Renal cortex interstitium (tissue), 11 donors: ENCODE results near the gene C5AR2. TPM values are rescaled to one million over a fixed set of nuclear protein-coding genes. Genes with fewer than 3 reads are reported as not detected.
A peak's percentile ranks its signal among the peaks of the same experiment; 100 is the strongest.
"Not testable (repeated sequence)": the region's sequence is repeated elsewhere in the genome, so short reads cannot be mapped to it uniquely, and the experiment has no call there.

Source experiments
- DNase-seq, 11 donors: peaks; one replicate each; pipeline ENCODE4 v3.0.0-alpha.2; 2013; ENCODE audit warnings: low read depth in 9 of 11, low spot score in 4 of 11; ENCODE audit errors: extremely low read depth in 1 of 11
- polyA plus RNA-seq, 3 donors: library from polyadenylated mRNA; unstranded; fragments of 120-200 nt; gene quantifications; one replicate each; pipeline ENCODE4 v1.2.1, GENCODE V29; 2013; ENCODE audit not compliant: insufficient read length in 3 of 3

The C5AR2 gene
- polyA plus RNA-seq, 3 donors = 0.23 to 0.42 (median 0.29) TPM

DNA sequence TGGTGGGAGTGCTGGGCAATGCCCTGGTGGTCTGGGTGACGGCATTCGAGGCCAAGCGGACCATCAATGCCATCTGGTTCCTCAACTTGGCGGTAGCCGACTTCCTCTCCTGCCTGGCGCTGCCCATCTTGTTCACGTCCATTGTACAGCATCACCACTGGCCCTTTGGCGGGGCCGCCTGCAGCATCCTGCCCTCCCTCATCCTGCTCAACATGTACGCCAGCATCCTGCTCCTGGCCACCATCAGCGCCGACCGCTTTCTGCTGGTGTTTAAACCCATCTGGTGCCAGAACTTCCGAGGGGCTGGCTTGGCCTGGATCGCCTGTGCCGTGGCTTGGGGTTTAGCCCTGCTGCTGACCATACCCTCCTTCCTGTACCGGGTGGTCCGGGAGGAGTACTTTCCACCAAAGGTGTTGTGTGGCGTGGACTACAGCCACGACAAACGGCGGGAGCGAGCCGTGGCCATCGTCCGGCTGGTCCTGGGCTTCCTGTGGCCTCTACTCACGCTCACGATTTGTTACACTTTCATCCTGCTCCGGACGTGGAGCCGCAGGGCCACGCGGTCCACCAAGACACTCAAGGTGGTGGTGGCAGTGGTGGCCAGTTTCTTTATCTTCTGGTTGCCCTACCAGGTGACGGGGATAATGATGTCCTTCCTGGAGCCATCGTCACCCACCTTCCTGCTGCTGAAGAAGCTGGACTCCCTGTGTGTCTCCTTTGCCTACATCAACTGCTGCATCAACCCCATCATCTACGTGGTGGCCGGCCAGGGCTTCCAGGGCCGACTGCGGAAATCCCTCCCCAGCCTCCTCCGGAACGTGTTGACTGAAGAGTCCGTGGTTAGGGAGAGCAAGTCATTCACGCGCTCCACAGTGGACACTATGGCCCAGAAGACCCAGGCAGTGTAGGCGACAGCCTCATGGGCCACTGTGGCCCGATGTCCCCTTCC is 11.8 kb upstream of the C5AR2 start:
- no peak for DNase-seq

DNA sequence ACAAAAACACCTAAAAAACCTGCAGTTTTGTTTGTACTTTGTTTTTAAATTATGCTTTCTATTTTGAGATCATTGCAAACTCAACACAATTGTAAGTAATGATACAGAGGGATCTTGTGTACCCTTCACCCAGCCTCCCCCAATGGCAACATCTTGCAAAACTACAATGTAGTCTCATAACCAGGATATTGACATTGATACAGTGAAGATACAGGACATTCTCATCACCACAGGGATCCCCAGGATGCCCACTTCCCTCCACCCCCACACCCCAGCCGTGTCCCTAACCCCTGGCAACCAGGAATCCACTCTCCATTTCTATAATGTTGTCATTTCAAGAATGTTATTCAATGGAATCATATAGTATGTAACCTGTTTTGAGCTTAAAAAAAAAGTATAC is 10.3 kb upstream of the C5AR2 start:
- DNase-seq = no peak

DNA sequence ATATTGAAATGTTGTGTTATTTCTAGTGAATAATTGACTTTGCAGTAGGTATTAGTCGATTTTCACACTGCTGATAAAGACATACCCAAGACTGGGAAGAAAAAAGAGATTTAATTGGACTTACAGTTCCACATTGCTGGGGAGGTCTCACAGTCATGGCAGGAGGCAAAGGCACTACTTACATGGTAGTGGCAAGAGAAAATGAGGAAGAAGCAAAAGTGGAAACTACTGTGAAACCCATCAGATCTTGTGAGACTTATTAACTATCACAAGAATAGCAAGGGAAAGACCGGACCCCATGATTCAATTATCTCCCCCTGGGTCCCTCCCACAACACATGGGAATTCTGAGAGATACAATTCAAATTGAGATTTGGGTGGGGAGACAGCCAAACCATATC is 9.9 kb upstream of the C5AR2 start:
- DNase-seq = no peak

DNA sequence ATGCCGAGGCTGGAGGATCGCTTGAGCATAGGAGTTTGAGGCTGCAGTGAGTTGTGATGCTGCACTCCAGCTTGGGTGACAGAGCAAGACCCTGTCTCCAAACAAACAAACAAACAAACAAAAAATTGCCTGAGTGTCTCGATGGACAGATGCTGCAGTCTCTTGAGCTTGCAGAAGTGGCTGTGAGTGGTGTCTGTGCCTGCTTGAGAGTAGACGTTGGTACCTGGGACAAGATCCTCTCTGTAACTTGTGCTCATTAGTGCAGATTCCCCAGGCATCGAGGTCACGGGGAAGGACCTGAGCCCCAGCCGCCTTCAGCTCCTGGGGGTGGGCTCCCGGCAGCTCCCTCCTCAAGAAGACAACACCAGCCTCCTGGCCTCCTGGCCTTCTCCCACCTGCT is 8.6 kb upstream of the C5AR2 start:
- DNase-seq = no peak

DNA sequence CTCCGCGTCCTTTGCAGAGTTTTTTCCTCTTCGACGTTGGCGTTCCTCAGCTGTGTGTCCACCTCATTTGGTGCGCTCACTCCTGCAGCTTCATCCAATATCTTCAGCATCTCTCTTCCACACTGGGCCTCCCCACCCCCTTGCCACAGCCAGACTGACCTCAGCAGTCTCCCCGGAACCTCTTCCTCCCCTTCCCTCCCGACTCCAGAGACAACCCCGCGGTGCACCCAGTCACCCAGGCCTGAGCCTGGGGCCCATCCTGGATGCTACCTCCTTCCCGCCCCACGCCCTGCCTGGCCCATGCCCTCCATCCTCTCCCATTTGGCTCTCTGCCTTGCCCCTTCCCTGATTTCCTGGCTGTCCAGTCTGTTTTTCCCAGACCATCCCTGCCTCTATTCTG is 8.1 kb upstream of the C5AR2 start:
- no peak for DNase-seq

DNA sequence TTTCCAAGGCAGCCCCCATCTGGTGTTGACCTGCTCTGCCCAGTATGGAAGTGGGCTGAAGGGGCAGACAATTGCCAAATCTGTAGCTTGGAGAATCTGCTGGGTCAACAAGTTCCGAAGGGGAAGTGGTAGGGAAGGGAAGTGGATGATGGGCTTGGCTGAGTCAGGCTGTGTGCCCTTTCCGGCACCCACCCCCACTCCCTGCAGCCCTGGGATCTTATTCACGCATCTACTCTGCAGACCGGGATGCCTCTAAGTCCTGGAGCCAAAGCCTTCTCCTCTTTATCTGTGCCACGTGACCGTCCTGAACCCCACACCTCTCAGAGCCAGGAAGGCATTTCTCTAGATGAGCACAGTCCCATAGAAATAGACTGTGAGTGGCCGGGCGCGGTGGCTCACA is 7.5 kb upstream of the C5AR2 start:
- DNase-seq = no peak

DNA sequence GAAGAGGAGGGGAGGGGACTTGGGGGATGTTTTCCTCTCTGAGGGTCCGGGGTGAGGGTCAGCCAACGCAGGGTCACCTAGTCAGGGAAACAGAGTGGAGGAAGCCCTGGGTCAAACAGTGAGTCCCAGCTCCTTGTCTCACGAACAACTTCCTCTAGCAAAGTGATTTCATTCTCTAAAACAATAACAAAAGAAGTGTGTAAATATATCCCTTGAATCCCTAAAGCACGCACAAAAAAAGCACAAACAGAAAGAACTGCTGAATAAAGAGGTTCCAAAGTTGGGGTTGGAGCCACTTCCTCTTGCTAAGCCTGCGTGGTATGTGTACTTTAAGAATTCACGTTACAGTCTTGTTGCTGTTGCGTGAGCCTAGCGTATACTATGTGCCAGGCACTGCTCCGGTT is 1.5 kb upstream of the C5AR2 start:
- no peak for DNase-seq

DNA sequence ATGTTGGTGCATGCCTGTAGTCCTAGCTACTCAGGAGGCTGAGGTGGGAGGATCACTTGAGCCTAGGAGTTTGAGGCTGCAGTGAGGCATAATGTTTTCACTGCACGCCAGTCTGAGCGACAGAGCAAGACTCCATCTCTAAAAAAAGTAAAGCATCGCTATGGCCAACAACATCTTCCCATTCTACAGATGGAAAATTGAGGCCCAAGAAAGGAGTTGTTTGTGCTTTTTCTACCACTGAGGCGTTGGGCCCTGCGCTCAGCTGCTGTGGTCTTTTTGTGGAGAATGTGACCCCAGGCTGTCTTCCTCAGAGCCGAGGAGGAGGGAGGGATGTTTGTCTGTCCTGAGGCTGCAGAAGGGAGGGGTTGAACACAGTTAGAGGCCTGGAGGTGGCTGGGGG is 485 bp upstream of the C5AR2 start:
- DNase-seq = no peak

DNA sequence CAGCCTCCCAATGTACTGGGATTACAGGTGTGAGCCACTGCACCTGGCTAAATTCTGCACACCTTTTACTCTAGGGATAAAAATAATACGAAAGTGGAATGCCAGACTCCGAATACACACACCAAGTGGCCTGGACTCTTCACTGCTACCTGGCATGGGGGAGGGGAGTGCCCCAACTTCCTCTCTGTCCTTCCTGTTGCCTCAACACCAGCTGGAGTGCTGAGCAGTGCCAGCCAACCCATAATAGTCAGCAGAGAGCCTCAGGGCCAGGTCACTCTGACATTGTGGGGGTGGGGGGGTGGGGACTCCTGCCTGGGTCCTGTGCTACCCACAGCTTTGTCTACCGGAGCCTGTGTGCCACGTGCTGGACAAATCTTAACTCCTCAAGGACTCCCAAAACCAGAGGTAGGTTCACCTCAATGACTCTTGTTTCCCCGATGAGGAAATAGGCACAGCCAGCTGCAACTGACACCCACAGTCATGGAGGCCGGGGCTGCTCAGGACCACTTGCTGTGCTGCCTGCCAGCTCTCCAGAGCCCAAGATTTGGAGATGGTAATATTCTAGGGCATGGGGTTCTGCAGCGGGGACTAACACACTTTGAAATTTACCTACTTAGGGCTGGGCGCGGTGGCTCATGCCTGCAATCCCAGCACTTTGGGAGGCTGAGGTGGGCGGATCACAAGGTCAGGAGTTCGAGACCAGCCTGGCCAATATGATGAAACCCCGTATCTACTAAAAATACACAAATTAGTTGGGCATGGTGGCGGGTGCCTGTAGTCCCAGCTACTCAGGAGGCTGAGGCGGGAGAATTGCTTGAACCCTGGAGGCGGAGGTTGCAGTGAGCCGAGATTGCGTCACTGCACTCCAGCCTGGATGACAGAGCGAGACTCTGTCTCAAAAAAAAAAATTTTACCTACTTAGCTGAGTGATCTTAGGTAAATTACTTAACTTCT is 5.1 kb downstream of the C5AR2 start:
- not testable (repeated sequence) for DNase-seq

DNA sequence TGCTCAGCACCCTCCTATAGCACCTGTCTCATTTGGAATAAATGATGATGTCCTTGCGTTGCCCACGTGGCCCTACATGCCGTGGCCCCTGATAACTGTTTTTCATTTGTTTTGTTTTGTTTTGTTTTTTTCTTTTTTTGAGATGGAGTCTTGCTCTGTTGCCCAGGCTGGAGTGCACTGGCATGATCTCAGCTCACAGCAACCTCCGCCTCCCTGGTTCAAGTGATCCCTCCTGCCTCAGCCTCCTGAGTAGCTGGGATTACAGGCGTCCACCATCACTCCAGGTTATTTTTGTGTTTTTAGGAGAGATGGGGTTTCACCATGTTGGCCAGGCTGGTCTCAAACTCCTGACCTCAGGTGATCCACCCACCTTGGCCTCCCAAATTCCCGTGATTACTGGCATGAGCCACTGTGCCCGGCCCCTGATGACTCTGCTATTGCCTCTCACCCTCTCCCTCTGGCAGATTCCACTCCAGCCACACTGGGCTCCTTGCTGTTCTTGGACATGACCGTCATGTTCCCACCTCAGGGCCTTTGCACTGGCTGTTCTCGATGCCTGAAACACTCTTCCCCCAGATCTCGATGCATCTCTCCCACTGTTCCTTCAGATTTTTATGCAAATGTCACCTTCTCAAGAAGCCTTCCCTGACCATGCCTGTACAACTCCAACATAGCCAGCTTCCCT is 7.4 kb downstream of the C5AR2 start:
- DNase-seq = no peak

DNA sequence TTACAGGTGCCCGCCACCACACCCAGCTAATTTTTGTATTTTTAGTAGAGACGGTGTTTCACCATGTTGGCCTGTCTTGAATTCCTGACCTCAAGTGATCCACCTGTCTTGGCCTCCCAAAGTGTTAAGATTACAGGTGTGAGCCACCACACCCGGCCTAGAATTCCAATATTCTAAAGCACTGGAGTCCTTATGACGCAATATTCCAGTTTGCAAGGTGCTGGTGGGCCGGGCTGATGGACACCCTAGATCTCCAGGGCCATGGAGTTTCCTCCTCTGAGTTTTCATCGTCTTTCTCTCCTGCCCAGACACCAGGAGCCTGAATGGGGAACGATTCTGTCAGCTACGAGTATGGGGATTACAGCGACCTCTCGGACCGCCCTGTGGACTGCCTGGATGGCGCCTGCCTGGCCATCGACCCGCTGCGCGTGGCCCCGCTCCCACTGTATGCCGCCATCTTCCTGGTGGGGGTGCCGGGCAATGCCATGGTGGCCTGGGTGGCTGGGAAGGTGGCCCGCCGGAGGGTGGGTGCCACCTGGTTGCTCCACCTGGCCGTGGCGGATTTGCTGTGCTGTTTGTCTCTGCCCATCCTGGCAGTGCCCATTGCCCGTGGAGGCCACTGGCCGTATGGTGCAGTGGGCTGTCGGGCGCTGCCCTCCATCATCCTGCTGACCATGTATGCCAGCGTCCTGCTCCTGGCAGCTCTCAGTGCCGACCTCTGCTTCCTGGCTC is 8.7 kb downstream of the C5AR2 start:
- DNase-seq = no peak

DNA sequence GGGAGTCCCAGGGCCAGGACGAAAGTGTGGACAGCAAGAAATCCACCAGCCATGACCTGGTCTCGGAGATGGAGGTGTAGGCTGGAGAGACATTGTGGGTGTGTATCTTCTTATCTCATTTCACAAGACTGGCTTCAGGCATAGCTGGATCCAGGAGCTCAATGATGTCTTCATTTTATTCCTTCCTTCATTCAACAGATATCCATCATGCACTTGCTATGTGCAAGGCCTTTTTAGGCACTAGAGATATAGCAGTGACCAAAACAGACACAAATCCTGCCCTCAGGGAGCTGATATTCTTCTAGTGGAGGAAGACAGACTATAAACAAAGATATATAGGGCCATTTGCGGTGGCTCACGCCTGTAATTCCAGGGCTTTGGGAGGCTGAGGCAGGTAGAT is 9.8 kb downstream of the C5AR2 start:
- no peak for DNase-seq

DNA sequence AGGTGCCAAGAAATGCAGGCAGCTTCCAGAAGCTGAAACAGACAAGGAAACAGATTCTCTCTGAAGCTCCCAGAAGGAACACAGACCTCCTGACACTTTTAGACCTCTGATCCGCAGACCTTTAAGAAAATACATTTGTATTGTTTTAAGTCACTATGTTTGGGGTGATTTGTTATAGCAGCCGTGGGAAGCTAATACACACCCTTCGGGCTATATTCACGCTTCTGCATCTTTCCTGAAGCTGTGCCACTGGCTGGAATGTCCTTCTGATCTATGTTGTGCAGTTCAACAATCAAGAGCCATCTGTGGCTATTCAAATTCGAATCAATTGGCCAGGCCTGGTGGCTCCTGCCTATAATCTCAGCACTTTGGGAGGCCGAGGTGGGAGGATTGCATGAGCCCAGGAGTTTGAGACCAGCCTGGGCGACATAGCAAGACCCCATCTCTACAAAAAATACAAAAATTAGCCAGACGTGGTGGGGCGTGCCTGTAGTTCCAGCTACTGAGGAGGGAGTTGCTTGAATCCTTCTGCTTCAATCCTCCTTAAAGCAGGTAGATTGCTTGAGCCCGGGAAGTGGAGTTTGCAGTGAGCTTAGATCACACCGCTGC is 11.3 kb downstream of the C5AR2 start:
- no peak for DNase-seq

DNA sequence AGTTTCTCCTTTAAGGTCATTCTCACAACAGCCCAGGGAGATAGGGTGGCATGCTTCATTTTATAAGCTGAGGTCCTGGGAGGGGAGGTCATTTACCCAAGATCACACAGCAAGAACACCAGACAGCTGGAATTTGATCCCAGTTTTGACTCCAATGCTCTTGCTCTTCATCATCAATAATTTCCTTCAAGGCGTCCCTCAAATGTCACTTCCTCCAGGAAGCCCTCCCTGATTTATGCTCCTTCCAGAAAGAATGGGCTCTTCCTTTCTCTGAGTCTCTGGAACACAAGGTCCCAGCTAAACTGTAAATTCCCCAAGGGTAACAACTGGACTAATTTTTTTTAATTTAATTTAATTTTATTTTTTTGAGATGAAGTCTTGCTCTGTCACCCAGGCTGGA is 12.4 kb downstream of the C5AR2 start:
- DNase-seq = no peak

DNA sequence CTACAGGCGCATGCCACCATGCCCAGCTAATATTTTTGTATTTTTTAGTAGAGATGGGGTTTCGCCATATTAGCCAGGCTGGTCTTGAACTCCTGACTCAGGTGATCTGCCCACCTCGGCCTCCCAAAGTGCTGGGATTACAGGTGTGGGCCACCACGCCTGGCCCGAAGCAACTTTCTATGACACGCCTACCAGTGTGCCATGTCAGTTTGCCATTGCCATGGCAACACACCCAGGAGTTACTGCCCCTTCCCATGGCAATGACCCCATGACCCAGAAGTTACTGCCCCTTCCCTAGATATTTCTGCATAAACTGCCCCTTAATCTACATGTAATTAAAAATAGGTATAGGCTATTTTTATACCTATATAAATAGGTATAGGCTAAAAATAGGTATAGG is 14.0 kb downstream of the C5AR2 start:
- not testable (repeated sequence) for DNase-seq

DNA sequence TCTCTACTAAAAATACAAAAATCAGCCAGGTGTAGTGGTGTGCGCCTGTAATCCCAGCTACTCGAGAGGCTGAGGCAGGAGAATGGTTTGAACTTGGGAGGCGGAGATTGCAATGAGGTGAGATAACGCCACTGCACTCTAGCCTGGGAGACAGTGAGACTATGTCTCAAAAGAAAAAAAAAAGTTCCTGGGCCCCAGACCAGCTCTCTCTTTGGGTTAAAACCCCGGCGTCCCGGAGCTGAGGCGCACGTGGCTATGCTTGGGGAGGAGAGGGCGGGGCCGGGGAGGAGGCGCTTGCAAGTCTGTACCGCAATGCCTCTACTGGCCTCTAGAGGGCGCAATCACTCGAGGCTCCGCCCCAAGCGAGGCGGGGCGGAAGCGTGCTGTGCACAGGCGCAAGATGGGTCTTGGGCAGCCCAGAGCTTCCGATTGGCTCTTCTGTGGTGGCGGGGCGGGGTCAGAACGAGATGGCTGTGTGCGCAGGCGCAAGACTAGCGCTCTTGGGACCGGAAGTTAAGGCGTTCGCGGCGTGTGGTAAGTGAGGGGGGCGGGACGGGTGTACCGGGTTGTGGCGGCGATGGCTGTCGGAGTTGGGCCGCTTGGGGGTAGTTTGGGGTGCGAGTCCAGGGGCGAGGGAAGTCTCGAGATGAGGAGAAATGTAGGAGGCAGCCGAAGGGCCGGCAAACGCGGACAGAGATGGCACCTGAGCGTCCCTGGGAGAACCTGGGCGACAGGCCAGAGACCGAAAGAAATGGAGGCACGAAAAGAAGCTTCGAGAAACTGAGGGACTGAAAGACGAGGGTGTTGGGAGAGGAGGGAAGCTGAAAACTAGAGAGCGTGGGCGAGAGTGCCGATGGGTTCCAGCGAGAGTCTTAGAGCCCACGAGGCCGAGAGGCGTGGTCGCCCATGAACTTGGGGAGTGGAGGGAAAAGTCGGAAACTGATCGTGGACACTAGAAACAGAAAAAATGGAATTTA is 17.1 kb downstream of the C5AR2 start, which contains the start of gene DHX34:
Gene DHX34, plus strand, starts transcription at position 497 of the 977 bp plus-strand sequence. CDS start 3,716 bp downstream, outside the sequence.
- DNase-seq = peak; percentile 94 to 98 (median 97)

DNA sequence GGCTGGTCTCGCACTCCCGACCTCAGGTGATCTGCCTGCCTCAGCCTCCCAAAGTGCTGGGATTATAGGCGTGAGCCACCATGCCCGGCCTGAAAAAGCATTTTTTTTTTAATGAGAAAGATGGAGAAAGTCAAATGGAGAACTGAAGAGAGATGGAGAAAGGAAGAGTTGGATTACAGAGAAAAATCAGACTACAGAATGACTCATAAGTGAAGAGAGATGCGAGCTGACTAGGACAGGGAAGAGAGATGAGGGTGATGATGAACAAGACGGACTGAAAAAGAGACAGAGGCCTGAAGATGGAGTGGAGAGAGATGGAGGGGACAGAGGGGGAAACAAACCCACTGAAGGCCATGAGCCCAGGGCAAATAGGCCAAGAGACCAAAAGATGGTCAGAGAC is 18.7 kb downstream of the C5AR2 start:
- DNase-seq = no peak
